Lung microvascular endothelial cell (primary cell): ENCODE measurements around the gene NFATC4. TPM values are rescaled to one million over a fixed set of nuclear protein-coding genes. Genes with fewer than 3 reads are reported as not detected.

Experiments used
- DNase-seq, 2 donors: peaks; one replicate each; pipeline versions ENCODE4 v3.0.0 to v3.0.0-alpha.2; 2010; ENCODE audit warnings: low read depth in 2 of 2
- total RNA-seq: library from RNA; depleted of rRNA; stranded (reverse); fragments of >200 nt; gene quantifications from 2 replicates; pipeline ENCODE4 v1.2.1, GENCODE V29; 2014

Gene NFATC4
- total RNA-seq, 1 donor from 2014 or later: 0.60 TPM

GRCh38 chr14:24427537-24428508 lies 59.8 kb downstream of the NFATC4 start:
- DNase-seq: no peak

DNA sequence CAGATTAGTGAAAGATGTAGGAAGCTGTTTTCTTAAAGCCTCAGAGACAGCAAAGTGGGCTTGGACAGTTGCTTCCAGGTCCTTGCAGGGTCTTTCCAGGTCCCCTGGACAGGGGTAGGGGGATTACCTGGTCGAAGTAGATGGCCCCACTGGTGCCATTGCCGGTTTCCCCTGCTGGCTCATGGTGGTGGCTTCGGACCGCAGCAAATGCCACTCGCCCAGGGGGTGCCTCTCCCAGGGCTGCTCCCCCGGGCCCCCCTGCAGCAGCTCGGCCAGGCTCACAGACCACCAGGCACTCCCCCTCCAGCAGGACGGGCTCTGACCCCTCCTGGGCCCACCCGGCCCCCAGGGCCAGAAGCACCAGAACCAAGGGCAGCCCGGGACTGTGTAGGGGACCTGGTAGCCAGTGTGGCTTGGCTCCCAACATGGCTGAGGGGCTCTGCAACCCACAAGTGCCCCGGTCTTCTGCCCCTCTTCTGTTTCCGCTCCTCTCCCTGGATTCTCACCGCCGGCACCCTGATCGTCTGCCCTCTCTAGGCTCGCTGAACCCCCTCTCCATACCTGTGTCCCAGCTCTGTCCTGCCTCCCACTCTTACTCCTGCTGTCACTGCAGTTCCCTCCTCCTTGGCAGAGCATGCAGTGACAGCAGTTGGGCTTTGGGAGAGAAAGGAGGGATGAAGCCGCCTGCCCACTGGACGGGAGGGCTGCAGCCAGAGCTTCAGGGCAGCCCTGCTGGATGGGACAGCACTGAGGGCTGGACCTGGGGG lies 60.8 kb downstream of the NFATC4 start:
- no peak for DNase-seq

Other genes with a start within 250 kb of the NFATC4 start
- gene FITM1, start 237.5 kb upstream of the NFATC4 start, total RNA-seq: 0.20 and 0.44 TPM in 2 replicates
- 114 TPM in 2 replicates for gene PSME1, start 232.0 kb upstream of the NFATC4 start, total RNA-seq
- gene EMC9, start 226.6 kb upstream of the NFATC4 start, total RNA-seq: 13.9 and 20.4 TPM in 2 replicates
- gene PSME2, start 221.6 kb upstream of the NFATC4 start, total RNA-seq: 114 and 139 TPM in 2 replicates
- 21.1 and 23.2 TPM in 2 replicates for gene RNF31, start 220.7 kb upstream of the NFATC4 start, total RNA-seq
- 41.6 and 42.9 TPM in 2 replicates for gene IRF9, start 206.9 kb upstream of the NFATC4 start, total RNA-seq
- gene REC8, start 196.1 kb upstream of the NFATC4 start, total RNA-seq: 1.1 and 1.2 TPM in 2 replicates
- gene IPO4, start 179.4 kb upstream of the NFATC4 start, total RNA-seq: 24.4 and 25.7 TPM in 2 replicates
- gene TM9SF1, start 172.7 kb upstream of the NFATC4 start, total RNA-seq: 30.5 and 46.2 TPM in 2 replicates
- gene TSSK4, start 162.5 kb upstream of the NFATC4 start, total RNA-seq: not detected in 2 replicates
- 12.2 and 16.3 TPM in 2 replicates for gene CHMP4A, start 154.7 kb upstream of the NFATC4 start, total RNA-seq
- 8.3 and 13.7 TPM in 2 replicates for gene MDP1, start 152.1 kb upstream of the NFATC4 start, total RNA-seq
- 193 and 210 TPM in 2 replicates for gene NEDD8, start 135.8 kb upstream of the NFATC4 start, total RNA-seq
- gene GMPR2, start 135.3 kb upstream of the NFATC4 start, total RNA-seq: 87.6 and 109 TPM in 2 replicates
- 34.9 and 63.5 TPM in 2 replicates for gene TINF2, start 125.6 kb upstream of the NFATC4 start, total RNA-seq
- under 0.01 and 0.20 TPM in 2 replicates for gene TGM1, start 105.0 kb upstream of the NFATC4 start, total RNA-seq
- 11.8 and 17.3 TPM in 2 replicates for gene RABGGTA, start 96.6 kb upstream of the NFATC4 start, total RNA-seq
- 6.3 and 8.7 TPM in 2 replicates for gene DHRS1, start 68.4 kb upstream of the NFATC4 start, total RNA-seq
- 15.7 and 20.4 TPM in 2 replicates for gene NOP9, start 68.3 kb upstream of the NFATC4 start, total RNA-seq
- 1.3 and 2.6 TPM in 2 replicates for gene CIDEB, start 60.2 kb upstream of the NFATC4 start, total RNA-seq
- gene LTB4R2, start 58.0 kb upstream of the NFATC4 start, total RNA-seq: 2.0 and 2.8 TPM in 2 replicates
- 2.0 and 2.2 TPM in 2 replicates for gene LTB4R, start 56.7 kb upstream of the NFATC4 start, total RNA-seq
- 34.9 and 60.1 TPM in 2 replicates for gene ADCY4, start 33.1 kb upstream of the NFATC4 start, total RNA-seq
- 0.60 and 0.65 TPM in 2 replicates for gene RIPK3, start 28.2 kb upstream of the NFATC4 start, total RNA-seq
- 1.4 and 4.1 TPM in 2 replicates for gene NYNRIN, start 30.8 kb downstream of the NFATC4 start, total RNA-seq
- gene CBLN3, start 61.5 kb downstream of the NFATC4 start, total RNA-seq: 0.20 and 0.22 TPM in 2 replicates
- 30.3 and 45.8 TPM in 2 replicates for gene KHNYN, start 61.8 kb downstream of the NFATC4 start, total RNA-seq
- 6.5 and 7.3 TPM in 2 replicates for gene SDR39U1, start 74.6 kb downstream of the NFATC4 start, total RNA-seq
- gene CMA1, start 140.1 kb downstream of the NFATC4 start, total RNA-seq: not detected in 2 replicates
- gene CTSG, start 208.1 kb downstream of the NFATC4 start, total RNA-seq: not detected in 2 replicates
- gene GZMH, start 241.5 kb downstream of the NFATC4 start, total RNA-seq: not detected in 2 replicates